K562 (cell line): ENCODE data around the gene GBF1.

ENCODE experiments used
- CEBPG ChIP-seq, 3 experiments: fragments of 200-800 bp in 1 of 3; sonication (Bioruptor generic) in 1 of 3; sonication (generic) in 1 of 3; formaldehyde crosslinking in 1 of 3; IDR thresholded peaks in 2 of 3; conservative IDR thresholded peaks in 1 of 3; 2 replicates each; pipeline versions ENCODE4 v1.6.1 to v1.8.0; 2016 to 2022; ENCODE audit warnings: missing compliant biosample characterization in 2 of 3, missing genetic modification characterization in 2 of 3, mild to moderate bottlenecking in 1 of 3, missing genetic modification reagents in 1 of 3
- DNMT1 ChIP-seq: fragments of 450-650 bp; IDR thresholded peaks from 2 replicates; pipeline ENCODE4 v1.6.1; 2016; ENCODE audit warnings: antibody characterized with exemption, mild to moderate bottlenecking
- E2F3 ChIP-seq: fragments of 250-450 bp; sonication (Bioruptor Pico); IDR thresholded peaks from 2 replicates; pipeline ENCODE4 v1.4.0; 2020; ENCODE audit warnings: mild to moderate bottlenecking
- ESRRA ChIP-seq: fragments of 450-650 bp; IDR thresholded peaks from 2 replicates; pipeline ENCODE4 v1.6.1; 2014; ENCODE audit warnings: low read depth, mild to moderate bottlenecking, moderate library complexity, borderline replicate concordance
- MEF2D ChIP-seq: conservative IDR thresholded peaks from 2 replicates; pipeline ENCODE4 v1.6.1; 2016; ENCODE audit warnings: low read depth, missing genetic modification characterization, missing compliant biosample characterization
- MEIS2 ChIP-seq: fragments of 450-650 bp; IDR thresholded peaks from 2 replicates; pipeline ENCODE4 v1.6.1; 2014; ENCODE audit warnings: mild to moderate bottlenecking; ENCODE audit not compliant: partially characterized antibody
- NRF1 ChIP-seq, 2 experiments: fragments of 450-650 bp; IDR thresholded peaks in 1 of 2; conservative IDR thresholded peaks in 1 of 2; 2 replicates each; pipeline ENCODE4 v1.6.1; 2014; ENCODE audit warnings: mild to moderate bottlenecking in 2 of 2
- REST ChIP-seq, 2 experiments: fragments of 450-650 bp; formaldehyde crosslinking in 1 of 2; IDR thresholded peaks; 2 replicates each; pipeline versions ENCODE4 v1.4.0 to v1.6.1; 2014 to 2020; ENCODE audit warnings: mild to moderate bottlenecking in 2 of 2, borderline replicate concordance in 1 of 2, low read depth in 1 of 2
- USF2 ChIP-seq: sonication (generic); formaldehyde crosslinking; IDR thresholded peaks from 2 replicates; pipeline ENCODE4 v1.5.0; 2020; ENCODE audit warnings: missing genetic modification reagents

- TF ChIP-seq DNMT1 = no peak
- TF ChIP-seq ESRRA = no peak
- TF ChIP-seq USF2 (CRISPR knock-in tag) = no peak
- TF ChIP-seq CEBPG (CRISPR knock-in tag; IDR thresholded peaks at IDR 0.05) = no peak
- TF ChIP-seq CEBPG (tag; conservative IDR thresholded peaks at IDR 0.05 in 1 of 2, IDR thresholded peaks at IDR 0.05 in 1 of 2) = no peak
- TF ChIP-seq NRF1 (conservative IDR thresholded peaks at IDR 0.05 in 1 of 2, IDR thresholded peaks at IDR 0.05 in 1 of 2) = no peak
- TF ChIP-seq E2F3 (CRISPR knock-in tag) = no peak
- no peak for TF ChIP-seq MEF2D (tag)
- TF ChIP-seq MEIS2 = no peak
- no peak for TF ChIP-seq REST (IDR thresholded peaks at IDR 0.05; ENCODE audit: borderline replicate concordance)
- TF ChIP-seq REST (CRISPR knock-in tag; IDR thresholded peaks at IDR 0.05; ENCODE audit: low read depth) = no peak
Measured at GRCh38 chr10:102396730-102397151, 151.4 kb downstream of the GBF1 start.
